B cell (primary cell): ENCODE measurements around the gene CASK.

Experiments
- CTCF ChIP-seq: fragments of 200-600 bp; IDR thresholded peaks from one replicate; pipeline ENCODE4 v1.8.0; 2022; ENCODE audit warnings: antibody characterized with exemption, mild to moderate bottlenecking
- EZH2 ChIP-seq: IDR thresholded peaks from 2 replicates; pipeline ENCODE4 v1.6.1; 2012; ENCODE audit warnings: borderline replicate concordance, low read depth, mild to moderate bottlenecking, moderate library complexity, low read length; ENCODE audit not compliant: insufficient read depth, poor library complexity, severe bottlenecking

- TF ChIP-seq CTCF (no peak), EZH2 (no peak)
Observed at GRCh38 chrX:41580423-41581064, 342.8 kb downstream of the CASK start.
